NCI-H510A treated with DMSO at 0.1 percent for 48 hours (cell line): ENCODE data around the gene LGALS9B.
"Not testable (repeated sequence)": the region's sequence is repeated elsewhere in the genome, so short reads cannot be mapped to it uniquely, and the experiment has no call there.

ENCODE experiments used
- DNase-seq: peaks from one replicate; lab custom pipeline; 2025; lab: John Stamatoyannopoulos, UW

The LGALS9B gene

DNA sequence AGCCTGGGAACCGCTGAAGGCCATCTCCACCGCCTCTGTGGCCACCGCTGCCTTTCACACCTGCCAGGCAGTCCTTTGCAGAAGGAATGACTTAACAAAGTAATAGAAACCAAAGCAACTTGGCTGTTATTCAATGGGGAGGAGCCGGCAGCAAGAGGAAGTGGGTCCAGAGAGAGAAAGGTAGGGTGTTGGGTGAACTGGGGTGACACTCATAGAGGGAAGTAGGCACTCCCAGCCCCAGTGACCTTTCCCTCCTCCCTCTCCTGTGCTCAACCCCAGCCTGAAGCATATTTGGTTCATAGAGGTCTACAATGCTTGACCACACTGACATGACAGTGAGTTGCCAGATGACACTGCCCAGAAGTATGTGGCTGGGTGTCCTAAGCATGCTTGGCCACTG, at the start of gene LGALS9B:
Gene LGALS9B, minus strand, starts transcription at position 93 of the 400 bp plus-strand sequence. Its CDS starts 69 bp downstream, at position 24.
- DNase-seq: not testable (repeated sequence)

DNA sequence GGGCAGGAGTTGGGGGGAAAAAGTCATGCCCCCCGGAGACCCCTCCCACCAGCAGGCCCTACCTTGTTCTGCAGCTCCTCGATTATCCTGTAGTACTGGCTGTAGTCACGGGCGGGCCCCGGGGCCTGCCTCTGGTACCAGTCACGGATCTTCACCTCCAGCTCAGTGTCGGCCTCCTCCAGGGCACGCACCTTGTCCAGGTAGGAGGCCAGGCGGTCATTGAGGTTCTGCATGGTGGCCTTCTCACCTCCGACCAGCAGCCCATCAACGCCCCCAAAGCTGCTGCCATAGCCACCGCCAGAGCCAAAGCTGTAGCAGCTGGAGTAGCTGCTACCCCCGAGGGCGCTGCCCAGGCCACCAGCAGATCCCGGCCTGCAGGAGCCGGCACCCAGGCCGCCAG, 49.6 kb upstream of the LGALS9B start:
- not testable (repeated sequence) for DNase-seq

DNA sequence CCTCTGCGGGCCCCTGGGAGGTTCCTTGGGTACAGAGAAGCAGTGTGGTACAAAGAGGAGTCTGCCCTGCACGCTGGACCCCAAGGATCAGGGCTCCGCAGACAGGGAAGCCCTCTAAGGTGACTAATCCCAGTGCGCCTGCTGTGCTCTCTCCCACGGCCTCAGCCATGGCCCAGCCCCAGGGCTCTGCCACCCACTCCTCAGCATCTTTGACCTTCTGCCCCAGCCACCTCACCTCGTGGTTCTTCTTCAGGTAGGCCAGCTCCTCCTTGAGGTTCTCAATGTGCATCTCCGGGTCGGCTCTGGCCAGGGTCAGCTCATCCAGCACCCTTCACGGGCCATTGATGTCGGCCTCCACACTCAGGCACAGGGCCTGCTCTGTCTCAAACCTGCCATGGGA, 47.8 kb upstream of the LGALS9B start:
- not testable (repeated sequence) for DNase-seq

DNA sequence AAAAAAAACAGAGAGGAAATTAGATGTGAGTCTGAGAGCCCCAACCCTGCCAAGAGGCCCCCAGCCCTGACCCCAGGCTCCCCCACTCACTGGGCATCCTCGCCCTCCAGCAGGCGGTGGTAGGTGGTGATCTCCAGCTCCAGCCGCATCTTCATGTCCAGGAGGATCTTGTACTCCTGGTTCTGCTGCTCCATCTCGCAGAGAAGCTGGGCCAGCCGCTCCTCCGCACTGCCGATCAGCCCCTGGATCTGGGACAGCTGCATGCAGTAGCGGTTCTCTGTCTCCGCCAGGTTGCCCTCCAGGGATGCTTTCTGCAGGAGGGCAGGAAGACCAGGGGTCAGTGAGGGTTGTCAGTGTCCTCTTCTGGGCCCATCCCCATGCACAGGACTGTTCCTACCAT, 46.2 kb upstream of the LGALS9B start:
- not testable (repeated sequence) for DNase-seq

DNA sequence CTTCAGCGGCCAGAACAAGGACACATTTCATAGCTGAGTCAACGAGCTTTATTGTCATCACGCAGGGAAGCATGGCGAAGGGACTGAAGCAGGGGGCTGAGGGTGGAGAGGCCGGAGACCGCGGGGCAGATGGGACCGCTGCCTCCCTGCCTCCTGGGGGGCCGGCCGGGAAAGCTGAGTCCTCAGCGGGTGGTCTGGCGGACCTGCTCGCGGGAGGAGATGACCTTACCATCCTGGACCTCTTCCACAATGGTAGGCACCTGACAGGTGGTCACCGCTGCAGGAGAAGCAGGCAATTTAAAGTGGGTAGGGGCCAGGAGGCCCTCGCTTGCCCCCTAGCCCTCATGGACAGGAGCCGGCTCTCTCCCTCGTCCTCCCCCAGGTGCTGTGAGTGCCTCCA, 45.0 kb upstream of the LGALS9B start:
- not testable (repeated sequence) for DNase-seq

DNA sequence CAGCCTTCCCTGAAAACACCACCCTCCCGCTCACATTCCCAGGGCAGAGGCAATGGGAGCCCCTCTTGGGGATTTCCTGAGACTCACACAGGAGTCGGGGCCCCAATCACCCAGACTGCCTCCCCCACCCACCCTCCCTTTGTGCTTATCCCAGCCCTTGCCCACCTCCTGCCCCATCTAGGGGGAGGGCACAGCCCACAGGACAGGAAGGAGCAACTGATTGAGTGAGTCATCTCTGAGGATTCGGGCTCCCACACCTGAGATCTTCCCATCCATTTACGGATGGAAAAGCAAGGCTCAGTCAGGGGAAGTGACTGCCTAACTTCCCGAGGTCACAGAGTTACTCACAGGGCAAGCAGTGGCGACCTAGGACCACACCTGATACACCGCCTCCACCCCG, 44.4 kb upstream of the LGALS9B start:
- DNase-seq: not testable (repeated sequence)

DNA sequence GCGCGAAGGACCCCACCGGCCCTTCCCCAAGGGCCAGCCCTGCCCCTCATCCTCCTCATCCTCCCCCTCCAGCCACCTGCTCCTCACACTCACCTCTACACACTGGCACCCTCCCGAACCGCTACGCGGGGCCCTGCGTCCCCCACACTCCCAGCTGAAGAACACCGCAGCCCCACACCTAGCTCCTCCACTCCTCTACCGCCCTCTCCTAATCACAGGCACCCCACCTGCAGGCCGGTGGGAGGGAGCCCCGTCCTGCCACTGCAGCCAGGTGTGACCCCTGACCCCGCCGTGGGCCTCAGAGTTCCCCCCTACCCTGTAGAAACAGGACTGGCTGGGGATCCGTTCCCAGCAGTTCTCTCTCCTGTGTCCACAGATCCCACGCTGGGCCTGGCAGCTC, 38.0 kb upstream of the LGALS9B start:
- DNase-seq: not testable (repeated sequence)

DNA sequence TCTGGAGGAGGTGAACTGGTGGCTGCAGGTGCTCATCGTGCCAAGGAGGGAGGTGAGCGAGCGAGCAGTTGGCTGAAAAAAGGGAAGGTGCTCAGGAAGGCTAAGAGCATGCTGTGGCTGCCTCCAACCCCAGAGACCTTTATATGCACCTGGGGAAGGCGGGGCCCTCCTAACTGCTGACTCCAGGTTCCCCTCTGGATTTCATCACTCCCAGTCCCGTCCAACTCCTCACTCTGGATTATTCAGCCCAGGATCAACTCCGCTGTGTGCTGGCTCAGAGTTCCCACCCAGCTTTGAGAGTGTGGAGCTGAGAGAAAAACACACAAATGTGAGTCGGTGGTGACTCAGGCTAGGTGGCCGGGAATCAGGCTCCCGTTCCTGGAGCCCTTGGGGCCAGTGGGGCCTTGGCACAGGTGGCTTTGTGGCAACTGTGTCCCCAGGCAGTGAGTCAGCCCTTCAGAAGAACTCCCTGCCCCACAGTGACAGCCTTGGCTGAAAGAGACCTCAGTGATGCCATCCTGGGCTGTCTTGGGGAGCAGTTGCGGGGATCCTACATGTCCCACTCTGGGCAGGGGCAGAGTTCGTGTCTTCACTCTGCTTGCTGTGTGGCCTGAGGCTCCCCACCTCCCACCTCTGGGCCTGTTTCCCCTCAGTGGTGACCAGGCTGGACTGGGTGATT, 37.2 kb upstream of the LGALS9B start:
- DNase-seq: not testable (repeated sequence)

DNA sequence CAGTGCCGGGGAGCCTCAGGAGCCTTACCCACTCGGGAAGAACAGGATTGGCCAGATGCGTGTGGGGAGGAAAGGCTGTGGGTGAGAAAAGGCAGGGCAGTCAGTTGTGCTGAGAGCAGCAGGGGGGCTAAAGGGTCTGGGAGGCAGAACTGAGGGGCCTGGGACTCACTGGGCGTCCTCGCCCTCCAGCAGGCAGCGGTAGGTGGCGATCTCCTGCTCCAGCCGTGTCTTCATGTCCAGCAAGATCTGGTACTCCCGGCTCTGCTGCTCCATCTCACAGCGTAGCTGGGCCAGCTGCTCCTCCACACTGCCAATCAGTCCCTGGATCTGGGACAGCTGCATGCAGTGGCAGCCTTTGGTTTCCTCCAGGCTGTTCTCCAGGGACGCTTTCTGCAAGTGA, 34.6 kb upstream of the LGALS9B start:
- DNase-seq: not testable (repeated sequence)

DNA sequence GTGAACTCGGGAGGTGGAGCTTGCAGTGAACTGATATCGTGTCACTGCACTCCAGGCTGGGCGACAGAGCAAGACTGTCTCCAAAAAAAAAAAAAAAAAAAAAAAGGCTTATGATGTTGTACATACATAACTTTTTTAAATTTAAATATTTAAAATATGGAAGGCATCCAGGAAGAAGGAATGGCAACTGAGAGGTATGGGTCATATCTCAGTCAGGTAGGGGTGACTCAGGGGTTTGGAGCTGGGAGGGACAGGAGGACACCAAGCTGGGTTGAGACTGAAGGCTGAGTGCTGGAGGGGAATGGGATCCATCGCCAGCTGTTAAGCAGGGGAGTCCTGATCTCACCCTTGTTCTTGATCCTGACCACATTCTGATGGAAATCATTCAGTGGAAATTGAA, 33.0 kb upstream of the LGALS9B start:
- DNase-seq: not testable (repeated sequence)

DNA sequence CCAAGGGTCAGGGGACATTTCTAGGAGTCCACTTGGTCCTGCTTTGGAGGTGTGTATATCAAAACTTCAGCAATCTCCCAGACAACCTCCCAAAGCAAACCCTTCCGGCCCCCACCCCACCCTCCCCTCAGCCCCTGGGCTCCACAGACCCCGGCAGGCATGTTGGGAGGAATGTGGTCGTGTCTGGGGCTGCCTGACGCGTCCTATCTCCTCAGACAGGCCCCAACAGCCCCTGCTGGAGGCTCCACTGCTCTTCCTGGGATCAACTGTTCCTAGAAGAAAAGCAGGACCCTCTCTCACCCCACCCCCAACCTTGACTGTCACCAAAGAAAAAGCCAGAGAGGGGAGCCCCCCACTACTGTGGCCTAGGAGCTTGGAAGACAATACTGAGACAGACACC, 28.1 kb upstream of the LGALS9B start:
- not testable (repeated sequence) for DNase-seq

DNA sequence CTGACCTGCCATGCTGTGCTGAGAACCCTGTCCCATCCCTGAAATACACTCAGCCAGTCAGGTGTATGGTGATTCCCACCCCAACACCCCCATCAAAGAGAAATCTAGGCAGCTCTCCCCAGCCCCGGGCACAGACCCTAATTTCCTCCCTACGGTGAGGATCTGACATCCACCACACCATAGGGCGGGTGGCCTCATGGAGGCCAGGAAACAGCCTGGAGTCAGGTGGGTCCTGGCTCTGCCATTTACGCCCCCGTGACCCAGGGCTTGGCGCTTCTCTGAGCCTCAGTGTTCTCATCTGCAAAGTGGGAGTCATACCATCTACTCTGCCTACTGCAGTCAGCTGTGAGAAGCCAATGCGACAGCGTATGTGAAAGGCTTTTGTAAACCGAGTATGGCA, 27.4 kb upstream of the LGALS9B start:
- not testable (repeated sequence) for DNase-seq

DNA sequence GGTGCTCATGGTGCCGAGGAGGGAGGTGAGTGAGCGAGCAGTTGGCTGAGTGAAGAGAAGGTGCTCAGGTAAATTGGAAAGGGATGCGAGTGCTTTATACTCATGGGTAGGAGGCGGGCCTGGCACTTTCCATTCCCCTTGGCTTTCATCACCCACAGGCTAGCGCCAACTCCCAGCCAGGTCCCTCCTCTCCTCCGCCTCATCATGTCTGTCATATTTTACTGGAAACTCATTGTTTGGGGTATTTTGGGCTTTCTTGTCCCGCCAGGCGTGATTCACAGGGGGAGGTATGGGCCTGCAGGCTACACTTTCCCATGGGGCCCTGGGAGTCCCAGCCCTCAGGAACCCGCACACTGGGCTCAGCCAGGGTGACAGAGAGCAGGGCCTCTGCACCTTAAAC, 26.8 kb upstream of the LGALS9B start:
- not testable (repeated sequence) for DNase-seq

DNA sequence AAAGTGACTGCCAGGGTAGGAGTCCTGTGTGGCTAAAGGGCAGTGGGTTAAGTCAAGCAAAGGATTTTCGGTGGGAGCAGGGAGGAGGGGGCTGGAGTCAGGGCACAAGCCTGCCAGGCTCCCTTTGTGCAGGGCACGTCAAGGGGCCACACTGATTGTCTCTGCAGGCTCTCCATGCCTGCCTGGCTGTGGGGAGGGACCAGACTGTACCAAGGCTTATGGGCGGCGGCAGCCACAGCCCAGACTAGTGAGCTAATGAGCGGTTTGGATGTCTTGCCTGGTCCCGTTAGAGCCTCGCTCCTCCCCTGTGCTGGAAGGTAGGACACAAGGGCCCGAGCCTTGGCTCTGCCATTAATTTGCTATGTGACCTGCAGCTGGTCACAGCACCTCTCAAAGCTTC, 25.6 kb upstream of the LGALS9B start:
- DNase-seq: not testable (repeated sequence)

DNA sequence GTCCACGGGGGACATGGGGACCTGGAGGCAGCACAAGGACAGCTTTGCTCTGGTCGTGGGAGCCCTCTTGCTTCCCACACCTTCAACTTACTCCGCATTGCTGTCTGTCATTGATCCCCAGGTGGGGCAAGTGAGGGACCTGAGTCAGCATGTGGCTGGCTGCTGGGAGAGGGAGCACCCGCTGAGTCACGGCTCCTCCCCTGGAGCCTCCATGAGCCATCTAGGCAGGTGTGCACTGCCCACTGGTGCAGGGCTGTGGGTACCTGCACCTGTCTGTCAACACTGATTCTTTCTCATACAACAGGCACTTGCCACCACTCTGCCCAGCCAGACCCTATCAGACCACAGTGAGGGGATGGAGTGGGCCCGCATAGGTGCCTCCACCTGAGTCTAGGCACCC, 24.8 kb upstream of the LGALS9B start:
- DNase-seq: not testable (repeated sequence)

DNA sequence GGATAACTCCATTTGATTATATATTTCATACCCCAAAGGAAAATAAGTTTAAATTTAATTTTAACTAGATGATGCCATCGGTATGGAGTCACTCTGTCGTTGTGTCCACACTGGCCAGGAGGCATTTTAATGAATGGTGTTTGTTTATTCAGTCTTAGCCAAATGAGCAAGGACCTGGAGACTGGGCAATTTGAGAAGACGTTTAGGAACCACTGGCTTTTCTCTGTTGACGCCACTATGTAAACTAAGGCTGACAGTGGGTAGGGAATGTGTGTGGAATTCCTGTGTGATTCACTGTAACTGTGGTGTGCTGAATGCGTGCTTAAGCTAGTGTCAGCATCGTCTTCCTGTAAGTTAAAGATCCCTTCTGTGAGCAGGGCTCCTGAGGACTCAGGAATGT, 17.6 kb upstream of the LGALS9B start:
- not testable (repeated sequence) for DNase-seq

DNA sequence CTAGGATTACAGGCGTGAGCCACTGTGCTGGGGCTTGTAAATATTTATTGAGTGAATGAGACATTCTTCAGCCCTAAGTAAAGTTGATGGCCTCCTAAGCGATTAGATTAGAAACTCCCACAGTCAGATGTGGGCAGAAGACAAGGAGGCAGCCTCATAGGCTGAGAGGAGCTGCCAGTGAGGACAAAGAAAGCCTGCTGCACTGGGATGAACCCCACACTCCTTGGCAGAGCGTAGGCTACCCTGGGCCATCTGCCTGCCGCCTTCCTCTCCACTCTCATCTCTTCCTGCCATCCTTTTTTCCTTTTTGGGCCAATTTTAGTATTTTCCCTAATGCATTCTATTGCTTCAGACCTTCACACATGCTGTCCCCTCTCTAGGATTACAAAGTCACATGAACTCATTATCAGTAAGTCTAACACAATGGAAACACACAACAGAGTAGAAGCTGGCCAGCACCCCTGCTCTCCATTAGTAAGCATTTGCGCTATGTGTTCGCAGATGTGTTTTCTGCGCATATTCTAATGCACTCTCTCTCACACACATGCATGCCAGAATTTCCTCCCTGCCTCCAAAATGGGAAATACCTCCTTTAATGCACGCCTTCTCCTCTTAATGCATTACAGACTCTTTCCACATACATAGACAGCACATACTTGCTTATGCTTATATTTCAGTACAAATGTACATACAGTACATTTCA, 12.7 kb upstream of the LGALS9B start:
- not testable (repeated sequence) for DNase-seq

DNA sequence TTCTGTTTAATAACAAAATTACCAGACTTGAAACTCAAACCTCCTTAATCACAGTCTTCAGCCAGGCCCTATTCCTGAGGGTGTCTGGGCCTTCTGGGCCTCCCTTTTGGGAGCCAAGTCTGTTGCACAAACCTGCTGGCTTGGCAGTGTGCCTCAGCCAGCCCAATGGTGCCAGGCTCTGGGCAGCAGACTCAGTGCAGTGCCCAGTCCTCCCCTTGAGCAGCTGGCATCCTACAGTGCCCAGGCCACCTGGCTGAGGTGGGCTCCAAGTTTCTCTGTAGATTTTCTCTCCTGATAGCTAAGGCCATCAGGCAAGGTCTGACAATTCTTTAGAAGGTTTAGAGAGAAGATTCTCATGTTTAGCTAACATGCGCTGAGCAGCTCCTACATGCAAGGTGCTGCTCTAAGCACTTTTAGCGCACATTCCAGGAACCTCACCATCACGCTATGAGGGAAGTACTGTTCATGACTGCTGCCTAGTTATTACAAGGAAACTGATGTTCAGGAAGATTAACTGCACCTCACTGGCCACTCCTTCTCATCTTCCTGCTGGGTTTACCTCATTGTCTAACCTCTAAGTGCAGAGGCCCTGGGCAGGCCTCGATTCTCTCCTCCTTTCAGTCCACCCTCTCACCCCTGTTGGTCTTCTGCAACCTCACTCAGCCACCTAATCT, 10.2 kb upstream of the LGALS9B start:
- DNase-seq: not testable (repeated sequence)

DNA sequence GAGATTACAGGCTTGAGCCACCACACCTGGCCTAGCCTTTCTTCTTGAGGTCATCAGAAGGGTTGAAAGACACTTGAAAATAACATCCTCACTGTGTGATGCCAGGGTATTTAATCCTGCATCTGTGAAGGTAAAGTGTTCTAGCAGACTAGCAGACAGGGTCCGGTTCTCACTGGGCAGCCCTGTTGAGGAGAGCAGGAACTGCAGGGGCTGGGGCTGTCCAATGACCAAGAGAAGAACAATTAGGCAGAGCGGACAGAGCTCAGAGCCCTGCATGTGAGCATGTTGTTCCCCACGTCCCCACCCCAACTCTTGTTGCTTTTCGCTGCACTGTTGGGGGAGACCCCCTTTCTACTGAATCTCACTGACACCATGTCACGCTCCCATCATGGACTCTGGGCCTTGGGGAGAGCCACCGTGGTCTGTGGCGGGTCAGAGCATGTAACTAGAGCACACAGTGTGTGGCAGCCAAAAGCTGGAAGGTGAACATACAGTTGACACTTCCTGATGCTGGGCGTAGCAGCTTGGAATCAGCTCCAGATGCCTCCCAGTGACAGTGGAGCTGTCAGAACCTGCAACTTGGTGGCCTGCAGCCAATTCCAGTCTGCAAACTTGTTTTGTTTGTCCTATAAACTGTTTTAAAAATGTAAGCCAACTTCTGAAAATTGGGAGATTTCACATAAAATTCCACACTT, 7.9 kb upstream of the LGALS9B start:
- DNase-seq: not testable (repeated sequence)

DNA sequence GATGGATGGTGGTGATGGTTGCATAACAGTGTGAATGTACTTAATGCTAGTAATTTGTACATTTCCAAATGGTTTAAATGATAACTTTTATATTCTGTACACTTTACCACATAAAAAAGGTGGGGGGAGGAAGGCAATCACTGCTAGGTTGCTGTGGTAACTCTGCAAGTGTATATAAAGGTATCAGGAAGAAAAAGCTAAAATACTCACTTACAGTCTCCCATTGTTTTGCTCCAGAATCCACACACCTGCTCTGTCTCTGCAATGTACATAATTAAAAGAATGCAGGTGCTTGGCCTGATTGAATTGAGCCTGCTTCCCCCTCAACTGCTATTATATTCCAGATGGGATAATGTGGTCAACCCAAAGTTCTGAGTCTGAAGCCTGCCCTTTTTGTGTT, 6.7 kb upstream of the LGALS9B start:
- not testable (repeated sequence) for DNase-seq

DNA sequence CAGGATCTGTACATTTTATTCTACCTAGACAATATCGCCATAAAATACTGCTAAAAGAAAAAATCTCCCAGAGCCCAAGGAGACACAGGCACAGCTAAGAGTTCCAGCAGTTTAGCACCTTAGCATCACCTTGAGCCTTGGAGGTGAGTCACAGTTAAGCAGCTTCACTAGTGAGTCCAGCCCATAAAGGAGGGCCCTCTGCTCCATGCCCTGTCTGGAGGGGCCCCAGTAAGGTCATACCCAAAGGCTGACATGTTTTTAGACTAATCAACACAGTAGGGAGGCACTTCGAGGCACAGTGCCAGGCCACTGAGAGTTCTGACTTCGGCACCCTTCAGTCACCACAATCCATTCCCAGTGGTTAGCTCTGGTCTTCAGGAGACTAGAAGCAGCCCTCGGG, 2.6 kb upstream of the LGALS9B start:
- DNase-seq: not testable (repeated sequence)

DNA sequence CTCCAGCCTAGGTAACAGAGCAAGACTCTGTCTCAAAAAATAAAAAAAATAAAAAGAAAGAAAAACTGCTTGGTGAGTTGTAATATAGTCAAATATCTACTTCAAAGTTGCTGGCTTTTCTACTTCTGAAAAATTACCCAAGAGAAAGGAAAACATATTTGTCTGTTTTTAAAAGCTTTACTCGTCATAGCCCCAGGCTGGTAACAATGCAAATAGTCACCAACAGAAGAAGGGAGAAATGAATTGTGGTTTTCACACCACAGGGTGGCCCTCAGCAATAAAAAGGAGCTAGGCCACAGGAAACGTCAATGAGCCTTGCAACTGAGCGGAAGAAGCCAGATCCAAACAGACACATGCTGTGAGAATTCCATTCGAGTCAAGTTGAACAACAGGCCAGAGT, 1.8 kb upstream of the LGALS9B start:
- DNase-seq: not testable (repeated sequence)
